Stimulated activated CD8-positive, alpha-beta memory T cell treated with anti-CD3 and anti-CD28 coated beads, Interleukin-4, amount 100 ng/mL, for 24 hours (primary cell): ENCODE results near the gene HIP1.
"Not testable (repeated sequence)": the region's sequence is repeated elsewhere in the genome, so short reads cannot be mapped to it uniquely, and the experiment has no call there.

ENCODE experiments used
- DNase-seq: peaks from one replicate; pipeline ENCODE4 v3.0.0-alpha.2; 2020; ENCODE audit warnings: low read depth

The HIP1 gene

GRCh38 chr7:75738604-75738974, at the start of gene HIP1:
Gene HIP1 (minus strand): TSS chr7:75738941. CDS start chr7:75738920, 21 bp downstream.
- DNase-seq: no peak

GRCh38 chr7:75788154-75788847, 49.6 kb upstream of the HIP1 start:
- DNase-seq: not testable (repeated sequence)

GRCh38 chr7:75783058-75783457, 44.3 kb upstream of the HIP1 start:
- not testable (repeated sequence) for DNase-seq

GRCh38 chr7:75780647-75781273, 42.0 kb upstream of the HIP1 start:
- DNase-seq: not testable (repeated sequence)

- DNase-seq: not testable (repeated sequence)
Measured at GRCh38 chr7:75779516-75779915, 40.8 kb upstream of the HIP1 start.

- not testable (repeated sequence) for DNase-seq
Measured at GRCh38 chr7:75779035-75779434, 40.3 kb upstream of the HIP1 start.

- peak; percentile 30 for DNase-seq
Measured at GRCh38 chr7:75776295-75776971, 37.7 kb upstream of the HIP1 start.

GRCh38 chr7:75773958-75774357, 35.2 kb upstream of the HIP1 start:
- not testable (repeated sequence) for DNase-seq

GRCh38 chr7:75772081-75773077, 33.6 kb upstream of the HIP1 start, which contains the start of gene CCL26:
Gene CCL26 (minus strand): TSS chr7:75772211. CDS start chr7:75772176, 35 bp downstream.
- DNase-seq: no peak

- no peak for DNase-seq
Measured at GRCh38 chr7:75771224-75771623, 32.5 kb upstream of the HIP1 start.

- no peak for DNase-seq
Measured at GRCh38 chr7:75762350-75762917, 23.7 kb upstream of the HIP1 start.

GRCh38 chr7:75761801-75762200, 23.1 kb upstream of the HIP1 start:
- DNase-seq: not testable (repeated sequence)

- DNase-seq: no peak
Measured at GRCh38 chr7:75758491-75758890, 19.8 kb upstream of the HIP1 start.

GRCh38 chr7:75757860-75758259, 19.1 kb upstream of the HIP1 start:
- no peak for DNase-seq

- DNase-seq: no peak
Measured at GRCh38 chr7:75756991-75757676, 18.4 kb upstream of the HIP1 start.

GRCh38 chr7:75756206-75756990, 17.7 kb upstream of the HIP1 start:
- DNase-seq: no peak

GRCh38 chr7:75743455-75743859, 4.7 kb upstream of the HIP1 start:
- no peak for DNase-seq

- no peak for DNase-seq
Measured at GRCh38 chr7:75740846-75741497, 2.2 kb upstream of the HIP1 start.
